GM10266 (cell line): ENCODE measurements around the gene SLC26A9.
"Not testable (repeated sequence)": the region's sequence is repeated elsewhere in the genome, so short reads cannot be mapped to it uniquely, and the experiment has no call there.

ENCODE experiments used
- DNase-seq: peaks from one replicate; pipeline ENCODE4 v3.0.0; 2012; ENCODE audit errors: extremely low spot score
- TF ChIP-seq, protein P1 (sequence below): IDR thresholded peaks from 2 replicates; pipeline ENCODE4 v1.5.1; 2012; ENCODE audit warnings: mild to moderate bottlenecking, low read depth; ENCODE audit not compliant: control insufficient read depth, insufficient read depth; ENCODE audit errors: missing control alignments

The SLC26A9 gene

DNA sequence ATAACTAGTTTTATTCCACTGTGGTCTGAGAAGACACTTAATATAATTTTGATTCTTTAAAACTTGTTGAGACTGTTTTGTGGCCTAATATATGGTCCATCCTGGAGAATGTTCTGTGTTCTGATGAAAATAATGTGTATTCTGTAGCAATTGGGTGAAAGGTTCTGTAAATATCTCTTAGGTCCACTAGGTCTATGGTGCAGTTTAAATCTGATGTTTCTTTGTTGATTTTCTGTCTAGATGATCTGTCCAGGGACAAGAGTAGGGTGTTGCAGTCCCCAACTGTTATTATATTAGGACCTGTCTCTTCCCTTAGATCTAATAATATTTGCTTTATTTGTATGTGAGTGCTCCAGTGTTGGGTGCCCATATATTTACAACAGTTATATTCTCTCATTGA is 59.5 kb downstream of the SLC26A9 start:
- TF ChIP-seq, protein P1, sequence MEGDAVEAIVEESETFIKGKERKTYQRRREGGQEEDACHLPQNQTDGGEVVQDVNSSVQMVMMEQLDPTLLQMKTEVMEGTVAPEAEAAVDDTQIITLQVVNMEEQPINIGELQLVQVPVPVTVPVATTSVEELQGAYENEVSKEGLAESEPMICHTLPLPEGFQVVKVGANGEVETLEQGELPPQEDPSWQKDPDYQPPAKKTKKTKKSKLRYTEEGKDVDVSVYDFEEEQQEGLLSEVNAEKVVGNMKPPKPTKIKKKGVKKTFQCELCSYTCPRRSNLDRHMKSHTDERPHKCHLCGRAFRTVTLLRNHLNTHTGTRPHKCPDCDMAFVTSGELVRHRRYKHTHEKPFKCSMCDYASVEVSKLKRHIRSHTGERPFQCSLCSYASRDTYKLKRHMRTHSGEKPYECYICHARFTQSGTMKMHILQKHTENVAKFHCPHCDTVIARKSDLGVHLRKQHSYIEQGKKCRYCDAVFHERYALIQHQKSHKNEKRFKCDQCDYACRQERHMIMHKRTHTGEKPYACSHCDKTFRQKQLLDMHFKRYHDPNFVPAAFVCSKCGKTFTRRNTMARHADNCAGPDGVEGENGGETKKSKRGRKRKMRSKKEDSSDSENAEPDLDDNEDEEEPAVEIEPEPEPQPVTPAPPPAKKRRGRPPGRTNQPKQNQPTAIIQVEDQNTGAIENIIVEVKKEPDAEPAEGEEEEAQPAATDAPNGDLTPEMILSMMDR: no peak
- no peak for DNase-seq

DNA sequence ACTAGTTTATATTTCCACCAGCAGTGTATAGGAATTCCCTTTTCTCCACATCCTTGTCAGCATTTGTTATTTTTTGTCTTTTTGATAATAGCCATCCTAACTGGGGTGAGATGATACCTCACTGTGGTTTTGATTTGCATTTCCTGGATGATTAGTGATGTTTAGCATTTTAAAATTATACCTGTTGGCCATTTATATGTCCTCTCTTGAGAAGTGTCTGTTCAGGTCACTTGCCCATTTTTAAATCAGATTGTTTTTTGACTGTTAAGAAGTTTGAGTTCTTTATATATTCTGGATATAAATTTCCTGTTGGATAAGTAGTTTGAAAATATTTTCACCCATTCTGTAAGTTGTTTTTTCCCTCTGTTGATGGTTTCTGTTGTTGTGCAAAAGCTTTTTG is 62.3 kb downstream of the SLC26A9 start:
- TF ChIP-seq, protein P1: no peak
- no peak for DNase-seq

DNA sequence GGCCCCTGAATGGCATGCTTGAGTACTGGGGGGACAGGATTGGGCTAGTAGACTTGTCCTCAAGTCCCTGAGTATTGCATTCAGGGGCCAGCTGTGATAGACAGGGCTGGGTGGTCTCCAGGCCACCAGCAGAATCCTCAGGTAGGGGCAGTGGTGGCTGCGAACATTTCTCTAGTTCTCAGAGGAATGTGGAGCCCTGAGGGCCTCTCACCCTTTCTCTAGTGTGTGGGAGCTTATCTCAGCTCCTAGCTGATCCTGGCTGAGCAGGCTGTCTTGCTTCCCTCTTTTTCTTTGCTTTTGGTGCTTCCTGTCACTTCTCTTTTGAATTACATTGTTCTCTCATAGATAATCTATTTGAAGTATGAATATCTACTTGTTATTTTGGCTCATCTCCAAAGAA is 63.3 kb downstream of the SLC26A9 start:
- no peak for DNase-seq
- TF ChIP-seq, protein P1: no peak

DNA sequence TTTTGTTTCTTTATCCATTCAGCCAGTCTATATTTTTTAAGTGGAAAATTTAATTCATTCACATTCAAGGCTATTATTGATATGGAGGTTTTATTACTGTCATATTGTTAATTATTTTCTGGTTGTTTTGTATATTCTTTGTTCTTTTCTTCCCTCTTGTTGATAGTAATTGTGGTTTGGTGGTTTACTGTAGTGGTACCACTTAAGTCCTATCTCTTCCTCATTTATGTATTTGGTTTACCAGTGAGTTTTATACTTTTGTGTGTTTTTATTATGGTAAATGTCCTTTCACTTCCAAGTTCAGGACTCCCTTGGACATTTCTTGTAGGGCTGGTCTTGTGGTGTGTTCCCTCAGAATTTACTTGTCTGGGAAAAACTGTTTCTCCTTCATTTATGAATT is 65.2 kb downstream of the SLC26A9 start:
- TF ChIP-seq, protein P1: no peak
- DNase-seq: no peak

DNA sequence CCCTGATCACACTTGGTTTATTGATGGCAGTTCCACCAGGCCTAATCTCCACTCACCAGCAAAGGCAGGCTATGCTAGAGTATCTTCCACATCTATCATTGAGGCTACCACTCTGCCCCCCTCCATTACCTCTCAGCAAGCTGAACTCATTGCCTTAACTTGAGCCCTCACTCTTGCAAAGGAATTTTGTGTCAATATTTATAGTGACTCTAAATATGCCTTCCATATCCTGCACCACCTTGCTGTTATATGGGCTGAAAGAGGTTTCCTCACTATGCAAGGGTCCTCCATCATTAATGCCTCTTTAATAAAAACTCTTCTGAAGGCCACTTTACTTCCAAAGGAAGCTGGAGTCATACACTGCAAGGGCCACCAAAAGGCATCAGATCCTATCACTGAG is 70.1 kb downstream of the SLC26A9 start:
- not testable (repeated sequence) for DNase-seq

DNA sequence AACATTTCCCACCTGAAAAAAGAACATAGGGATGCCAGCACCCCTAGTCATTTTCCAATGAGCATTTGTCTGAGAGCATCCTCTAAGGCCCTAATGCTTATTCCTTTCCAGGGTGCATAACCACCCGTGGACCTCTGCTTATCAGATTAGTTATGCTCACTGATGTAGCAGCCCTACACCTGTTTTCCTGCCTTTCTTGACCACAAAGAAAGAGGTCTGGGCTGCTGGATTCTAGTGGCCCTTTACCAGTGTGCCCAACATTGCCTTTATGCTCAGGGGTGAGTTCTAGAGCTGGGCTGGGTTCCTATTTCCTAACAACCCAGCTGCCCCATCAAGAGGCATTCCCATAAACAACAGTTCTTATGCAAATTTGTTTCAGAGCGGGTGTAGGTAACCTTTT is 73.0 kb downstream of the SLC26A9 start:
- TF ChIP-seq, protein P1: no peak
- no peak for DNase-seq
